Measurements from ENCODE around the gene PSMB9. TPM values are rescaled to one million over a fixed set of nuclear protein-coding genes. Genes with fewer than 3 reads are reported as not detected.

PSMB9 gene
- total and polyA plus RNA-seq, 2 donors (not counting 1 experiment from before 2014, with no cell fraction given), result 181 to 242 TPM

DNA sequence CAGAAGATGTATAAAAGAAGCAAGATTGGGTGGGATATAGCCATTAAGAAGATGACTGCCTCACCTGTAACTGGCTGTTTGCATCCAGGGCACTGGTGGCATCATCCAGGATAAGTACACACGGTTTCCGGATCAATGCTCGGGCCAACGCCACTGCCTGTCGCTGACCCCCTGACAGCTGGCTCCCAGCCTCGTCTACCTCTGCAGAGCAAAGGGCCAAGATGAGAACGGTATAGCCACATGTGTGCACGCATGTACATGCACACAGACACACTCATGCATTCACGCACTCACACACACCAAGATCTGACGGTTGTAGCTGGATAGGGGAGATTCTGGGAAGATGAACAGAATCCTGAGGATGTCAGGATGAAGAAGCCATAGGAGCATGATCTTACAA is 7.0 kb upstream of the PSMB9 start:
- POLR2A ChIA-PET, result interaction anchor here (3.8 kb wide), 1 partner anchor 125 kb away, joined by 53 read pairs; no protein-coding TSS in a partner anchor
- no peak for ATAC-seq (ENCODE audit: low read depth)
- Mint-ChIP-seq H3K27me3 (no peaks in the 10 kb centered on the region), H3K4me3 (peak overlapping the region; percentile 44), H3K9me3 (ENCODE audit: insufficient read depth) (no peaks in the 10 kb centered on the region), H3K4me1 (peaks cover 83% of the 10 kb centered on the region), H3K27ac (peak overlapping the region; percentile 66)
- Histone ChIP-seq H3K79me2 (ENCODE audit: control insufficient read depth, insufficient read depth, low read length) (peaks cover 99% of the 10 kb centered on the region), H3K4me2 (replicated peaks; ENCODE audit: low read depth, low read length, poor library complexity, severe bottlenecking) (peak overlapping the region; percentile 73), H3K36me3 (replicated peaks in 1 of 2; ENCODE audit: control extremely low read depth in 1 of 2, control insufficient read depth in 1 of 2, extremely low read depth in 1 of 2, insufficient read depth in 2 of 2, low read length in 1 of 2) (peaks cover 20 to 78% of the 10 kb centered on the region in 2 experiments), H3K4me3 (ENCODE audit: control extremely low read depth in 1 of 5, extremely low read depth in 1 of 5, insufficient read depth in 1 of 5, low read depth in 2 of 5, low read length in 4 of 5) (no peak overlapping the region), H3K9ac (ENCODE audit: low read length) (no peak overlapping the region), H3K27me3 (replicated peaks in 1 of 4; ENCODE audit: control extremely low read depth in 1 of 4, control insufficient read depth in 3 of 4, insufficient read depth in 4 of 4, low read length in 3 of 4) (no peaks in the 10 kb centered on the region), H2AFZ (ENCODE audit: insufficient read depth, low read depth, low read length, poor library complexity, severe bottlenecking) (no peak overlapping the region), H3K27ac (ENCODE audit: low read length in 2 of 2) (peak overlapping the region in 1 of 2 donors; percentile 97), H3K4me1 (ENCODE audit: control insufficient read depth in 2 of 2, insufficient read depth in 2 of 2, low read length in 2 of 2) (peaks cover 68 to 79% of the 10 kb centered on the region in 2 donors), H3K9me3 (ENCODE audit: control extremely low read depth in 1 of 3, control insufficient read depth in 2 of 3, insufficient read depth in 1 of 3, low read length in 2 of 3) (no peaks in the 10 kb centered on the region), H4K20me1 (ENCODE audit: control insufficient read depth, insufficient read depth, low read length, poor library complexity, severe bottlenecking) (peaks cover 19% of the 10 kb centered on the region)
- no peak for DNase-seq
- TF ChIP-seq EZH2 (IDR thresholded peaks at IDR 0.05; ENCODE audit: borderline replicate concordance, insufficient read depth, low read depth, low read length, poor library complexity, severe bottlenecking), result no peak
- TF ChIP-seq, protein P1, sequence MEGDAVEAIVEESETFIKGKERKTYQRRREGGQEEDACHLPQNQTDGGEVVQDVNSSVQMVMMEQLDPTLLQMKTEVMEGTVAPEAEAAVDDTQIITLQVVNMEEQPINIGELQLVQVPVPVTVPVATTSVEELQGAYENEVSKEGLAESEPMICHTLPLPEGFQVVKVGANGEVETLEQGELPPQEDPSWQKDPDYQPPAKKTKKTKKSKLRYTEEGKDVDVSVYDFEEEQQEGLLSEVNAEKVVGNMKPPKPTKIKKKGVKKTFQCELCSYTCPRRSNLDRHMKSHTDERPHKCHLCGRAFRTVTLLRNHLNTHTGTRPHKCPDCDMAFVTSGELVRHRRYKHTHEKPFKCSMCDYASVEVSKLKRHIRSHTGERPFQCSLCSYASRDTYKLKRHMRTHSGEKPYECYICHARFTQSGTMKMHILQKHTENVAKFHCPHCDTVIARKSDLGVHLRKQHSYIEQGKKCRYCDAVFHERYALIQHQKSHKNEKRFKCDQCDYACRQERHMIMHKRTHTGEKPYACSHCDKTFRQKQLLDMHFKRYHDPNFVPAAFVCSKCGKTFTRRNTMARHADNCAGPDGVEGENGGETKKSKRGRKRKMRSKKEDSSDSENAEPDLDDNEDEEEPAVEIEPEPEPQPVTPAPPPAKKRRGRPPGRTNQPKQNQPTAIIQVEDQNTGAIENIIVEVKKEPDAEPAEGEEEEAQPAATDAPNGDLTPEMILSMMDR (IDR thresholded peaks at IDR 0.05), result no peak
- WGBS (ENCODE audit: insufficient coverage), result 97% methylated on average over 6 of the region's 10 CpGs
- intact Hi-C loops (cut with micrococcal nuclease), result no loop called here
- CTCF ChIA-PET, result interaction anchor here (0.6 to 11.0 kb wide), 4 partner anchors 8 to 1017 kb away, joined by 3 to 359 read pairs (median 30); partner anchors contain the start of genes PSMB9, TAP1 and TAP2

DNA sequence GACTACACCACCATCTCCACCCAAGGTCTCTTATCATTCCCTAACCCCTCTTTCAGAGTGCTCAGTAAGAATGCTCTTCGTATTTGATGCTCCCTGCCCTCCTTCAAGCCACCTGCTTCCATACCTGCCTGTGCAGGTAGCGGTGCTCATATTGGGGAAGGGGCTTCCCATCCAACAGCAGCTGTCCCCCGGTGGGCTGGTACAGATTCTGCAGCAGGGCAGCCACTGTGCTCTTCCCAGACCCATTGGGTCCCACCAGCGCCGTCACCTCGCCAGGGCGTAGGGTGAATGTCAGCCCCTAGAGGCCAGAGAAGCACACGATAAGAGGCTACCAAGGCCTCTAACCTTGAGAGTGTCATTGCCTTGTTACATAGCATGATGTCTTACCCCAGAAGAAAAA is 6.2 kb upstream of the PSMB9 start:
- CTCF ChIA-PET, result interaction anchor here (1.8 to 11.0 kb wide), 2 partner anchors 9 kb away, joined by 8 to 359 read pairs; partner anchors contain the start of genes PSMB9, TAP1 and TAP2
- ATAC-seq (ENCODE audit: low read depth), result no peak

More for the DNA sequence above, 6.2 kb upstream of the PSMB9 start:
- Histone ChIP-seq H3K9me3 (ENCODE audit: control extremely low read depth in 1 of 3, control insufficient read depth in 2 of 3, insufficient read depth in 1 of 3, low read length in 2 of 3) (no peaks in the 10 kb centered on the region), H3K9ac (ENCODE audit: low read length) (no peak overlapping the region), H4K20me1 (ENCODE audit: control insufficient read depth, insufficient read depth, low read length, poor library complexity, severe bottlenecking) (peaks cover 25% of the 10 kb centered on the region), H3K4me3 (ENCODE audit: control extremely low read depth in 1 of 5, extremely low read depth in 1 of 5, insufficient read depth in 1 of 5, low read depth in 2 of 5, low read length in 4 of 5) (no peak overlapping the region), H3K79me2 (ENCODE audit: control insufficient read depth, insufficient read depth, low read length) (peaks cover 99% of the 10 kb centered on the region), H3K27me3 (replicated peaks in 1 of 4; ENCODE audit: control extremely low read depth in 1 of 4, control insufficient read depth in 3 of 4, insufficient read depth in 4 of 4, low read length in 3 of 4) (no peaks in the 10 kb centered on the region), H3K4me2 (replicated peaks; ENCODE audit: low read depth, low read length, poor library complexity, severe bottlenecking) (peak overlapping the region; percentile 73), H2AFZ (ENCODE audit: insufficient read depth, low read depth, low read length, poor library complexity, severe bottlenecking) (no peak overlapping the region), H3K4me1 (ENCODE audit: control insufficient read depth in 2 of 2, insufficient read depth in 2 of 2, low read length in 2 of 2) (peaks cover 64 to 77% of the 10 kb centered on the region in 2 donors), H3K36me3 (replicated peaks in 1 of 2; ENCODE audit: control extremely low read depth in 1 of 2, control insufficient read depth in 1 of 2, extremely low read depth in 1 of 2, insufficient read depth in 2 of 2, low read length in 1 of 2) (peaks cover 18 to 73% of the 10 kb centered on the region in 2 experiments), H3K27ac (ENCODE audit: low read length in 2 of 2) (peak overlapping the region in 1 of 2 donors; percentile 97)
- DNase-seq, result no peak
- WGBS (ENCODE audit: insufficient coverage), result 93% methylated on average over 8 of the region's 8 CpGs
- H3K27me3 Mint-ChIP-seq, result no peaks in the 10 kb centered on the region
- POLR2A ChIA-PET, result no interaction called here
- H3K9me3 Mint-ChIP-seq (ENCODE audit: insufficient read depth), result no peaks in the 10 kb centered on the region
- no peak for TF ChIP-seq EZH2 (IDR thresholded peaks at IDR 0.05; ENCODE audit: borderline replicate concordance, insufficient read depth, low read depth, low read length, poor library complexity, severe bottlenecking)
- TF ChIP-seq, protein P1 (IDR thresholded peaks at IDR 0.05), result no peak
- peaks cover 83% of the 10 kb centered on the region for H3K4me1 Mint-ChIP-seq
- peak overlapping the region; percentile 44 for H3K4me3 Mint-ChIP-seq
- intact Hi-C loops (cut with micrococcal nuclease), result no loop called here
- peak overlapping the region; percentile 66 for H3K27ac Mint-ChIP-seq
